ENCODE data around the gene RUNDC3A.

Gene RUNDC3A

DNA sequence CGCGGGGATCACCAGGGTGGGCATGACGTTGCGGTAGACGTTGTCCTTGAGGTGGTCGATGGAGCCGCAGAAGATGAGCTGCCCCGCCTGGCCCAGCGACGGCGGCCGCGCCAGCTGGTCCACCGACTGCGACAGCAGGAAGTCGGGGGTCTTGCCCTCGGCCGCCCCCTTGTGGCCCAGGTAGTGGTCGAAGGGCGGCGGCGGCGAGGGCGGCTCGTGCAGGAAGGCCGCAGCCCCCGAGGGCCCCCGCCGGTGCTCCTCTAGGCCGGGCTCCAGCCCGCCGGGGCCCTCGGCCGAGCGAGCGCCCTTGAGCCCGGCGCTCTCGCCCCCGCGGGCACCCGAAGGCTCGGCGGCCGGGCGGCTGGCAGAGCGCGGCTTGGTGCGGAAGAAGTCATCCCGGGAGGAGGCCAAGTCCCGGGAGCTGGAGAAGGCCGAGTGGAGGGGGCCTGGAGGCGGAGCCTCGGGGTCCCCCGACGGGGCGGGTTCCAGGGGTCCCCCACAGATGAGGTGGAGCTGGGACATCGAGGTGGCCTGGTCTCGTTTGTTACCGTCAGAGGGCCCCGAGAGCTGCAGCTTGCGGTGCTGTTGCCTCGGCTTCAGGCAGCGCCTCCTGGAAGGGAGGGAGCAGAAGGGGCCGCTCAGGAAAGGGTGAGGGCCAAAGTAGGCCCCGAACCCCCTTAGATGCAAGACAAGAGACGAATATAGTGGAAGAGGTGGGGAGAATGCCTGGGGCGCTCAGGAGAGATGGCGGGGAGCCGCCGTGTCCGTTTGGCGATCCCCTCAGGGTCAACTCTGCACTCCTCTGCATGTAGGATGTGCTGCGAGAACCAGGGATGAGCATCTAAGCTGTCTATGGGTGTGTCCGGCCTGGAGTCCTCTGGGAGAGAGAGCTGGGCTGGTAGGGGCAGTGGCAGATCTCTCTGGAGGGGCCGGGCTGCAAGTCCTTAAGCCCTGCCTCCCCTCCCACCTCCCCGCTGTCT is 46.5 kb downstream of the RUNDC3A start:
- H3K4me3 ChIP-seq (ENCODE audit: low read depth, low read length), result no peak overlapping the region
- no peak for DNase-seq (ENCODE audit: low read depth)

DNA sequence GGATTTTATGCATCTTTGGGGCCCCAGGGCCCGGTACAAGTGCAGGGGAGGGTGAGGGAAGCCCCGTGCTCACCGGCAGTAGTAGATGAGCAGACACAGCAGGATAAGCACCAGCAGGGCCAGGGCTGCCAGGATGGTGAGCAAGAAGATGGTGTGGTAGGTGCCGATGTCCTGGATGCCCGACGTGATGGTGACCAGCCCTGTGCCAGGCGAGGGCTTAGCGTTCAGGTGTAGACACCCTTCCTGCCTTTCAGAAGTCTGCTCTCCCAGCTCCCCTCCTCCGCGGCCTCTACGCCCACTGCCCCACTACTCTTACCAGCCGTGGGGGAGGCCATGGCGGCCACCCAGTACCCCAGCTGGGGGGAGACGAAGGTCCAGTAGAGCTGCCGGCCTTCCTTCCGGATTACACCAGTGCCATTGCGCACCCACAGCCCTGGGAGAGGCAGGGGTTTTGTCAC is 47.3 kb downstream of the RUNDC3A start:
- TF ChIP-seq, protein P1, sequence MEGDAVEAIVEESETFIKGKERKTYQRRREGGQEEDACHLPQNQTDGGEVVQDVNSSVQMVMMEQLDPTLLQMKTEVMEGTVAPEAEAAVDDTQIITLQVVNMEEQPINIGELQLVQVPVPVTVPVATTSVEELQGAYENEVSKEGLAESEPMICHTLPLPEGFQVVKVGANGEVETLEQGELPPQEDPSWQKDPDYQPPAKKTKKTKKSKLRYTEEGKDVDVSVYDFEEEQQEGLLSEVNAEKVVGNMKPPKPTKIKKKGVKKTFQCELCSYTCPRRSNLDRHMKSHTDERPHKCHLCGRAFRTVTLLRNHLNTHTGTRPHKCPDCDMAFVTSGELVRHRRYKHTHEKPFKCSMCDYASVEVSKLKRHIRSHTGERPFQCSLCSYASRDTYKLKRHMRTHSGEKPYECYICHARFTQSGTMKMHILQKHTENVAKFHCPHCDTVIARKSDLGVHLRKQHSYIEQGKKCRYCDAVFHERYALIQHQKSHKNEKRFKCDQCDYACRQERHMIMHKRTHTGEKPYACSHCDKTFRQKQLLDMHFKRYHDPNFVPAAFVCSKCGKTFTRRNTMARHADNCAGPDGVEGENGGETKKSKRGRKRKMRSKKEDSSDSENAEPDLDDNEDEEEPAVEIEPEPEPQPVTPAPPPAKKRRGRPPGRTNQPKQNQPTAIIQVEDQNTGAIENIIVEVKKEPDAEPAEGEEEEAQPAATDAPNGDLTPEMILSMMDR (conservative IDR thresholded peaks at IDR 0.05; ENCODE audit: low read depth, low read length), result no peak
- DNase-seq (ENCODE audit: low read depth), result no peak
- no peak overlapping the region for H3K4me3 ChIP-seq (ENCODE audit: low read depth, low read length)

More for the DNA sequence above, 46.5 kb downstream of the RUNDC3A start:
- TF ChIP-seq, protein P1 (conservative IDR thresholded peaks at IDR 0.05; ENCODE audit: low read depth, low read length), result no peak

DNA sequence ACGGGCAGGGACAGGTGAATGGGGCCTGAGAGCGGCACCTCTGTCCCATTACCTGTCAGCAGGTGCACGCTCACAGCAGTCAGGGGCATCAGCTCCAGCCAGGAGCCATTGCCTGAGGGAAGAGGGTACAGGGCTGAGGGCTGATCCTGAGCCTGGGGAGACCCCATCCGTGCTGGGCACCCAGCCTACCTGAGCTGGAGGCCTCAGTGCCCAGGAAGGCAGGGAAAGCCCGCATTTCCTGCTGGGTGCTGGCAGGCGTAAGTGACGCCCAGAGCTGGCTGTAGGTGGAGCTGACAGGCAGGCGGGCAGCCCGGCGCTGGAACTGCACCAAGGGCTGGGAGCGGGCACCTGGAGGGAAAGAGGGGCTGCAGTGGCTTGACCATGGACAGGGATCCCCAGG is 47.8 kb downstream of the RUNDC3A start:
- TF ChIP-seq, protein P1 (conservative IDR thresholded peaks at IDR 0.05; ENCODE audit: low read depth, low read length), result no peak
- DNase-seq (ENCODE audit: low read depth), result no peak
- H3K4me3 ChIP-seq (ENCODE audit: low read depth, low read length), result no peak overlapping the region

DNA sequence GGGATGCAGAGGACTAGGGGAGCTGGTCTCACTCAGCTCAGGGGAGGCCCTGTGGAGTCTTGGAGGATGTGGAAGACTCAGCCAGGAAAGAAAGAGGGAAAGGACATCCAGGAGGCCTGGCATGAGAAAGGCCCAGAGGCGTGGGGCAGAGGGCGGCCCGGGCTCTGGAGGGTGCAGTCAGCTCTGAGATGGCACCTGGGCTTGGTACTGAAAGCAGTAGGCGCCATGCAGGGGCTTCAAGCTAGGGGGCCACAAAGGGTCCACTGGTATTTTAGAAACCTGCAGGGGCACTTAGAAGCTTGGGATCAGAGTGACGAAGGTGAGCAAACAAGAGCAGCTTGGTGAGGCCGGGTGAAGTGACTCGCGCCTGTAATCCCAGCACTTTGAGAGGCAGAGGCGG is 49.7 kb downstream of the RUNDC3A start:
- no peak overlapping the region for H3K4me3 ChIP-seq (ENCODE audit: low read depth, low read length)
- TF ChIP-seq, protein P1 (conservative IDR thresholded peaks at IDR 0.05; ENCODE audit: low read depth, low read length), result no peak
- DNase-seq (ENCODE audit: low read depth), result no peak

DNA sequence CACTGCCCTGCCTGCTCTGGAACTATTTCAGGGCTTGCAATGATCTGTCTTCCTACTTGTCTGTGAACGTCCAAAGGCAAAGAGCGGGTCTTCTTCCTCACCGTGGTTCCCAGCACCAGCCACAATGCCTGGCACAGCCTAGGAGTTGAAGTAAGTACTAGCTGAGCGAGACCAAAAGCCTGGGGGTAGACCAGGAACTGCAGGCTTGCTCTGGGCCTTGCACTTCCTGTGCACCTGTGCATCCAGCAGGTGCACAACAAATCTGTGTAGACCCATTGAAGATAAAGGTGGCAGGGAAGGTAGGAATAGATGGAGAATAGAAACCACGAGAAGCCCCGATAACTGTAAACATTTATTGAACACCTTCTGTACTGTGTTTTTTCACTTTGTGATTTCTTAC is 50.6 kb downstream of the RUNDC3A start:
- TF ChIP-seq, protein P1 (conservative IDR thresholded peaks at IDR 0.05; ENCODE audit: low read depth, low read length), result no peak
- no peak for DNase-seq (ENCODE audit: low read depth)
- H3K4me3 ChIP-seq (ENCODE audit: low read depth, low read length), result no peak overlapping the region

DNA sequence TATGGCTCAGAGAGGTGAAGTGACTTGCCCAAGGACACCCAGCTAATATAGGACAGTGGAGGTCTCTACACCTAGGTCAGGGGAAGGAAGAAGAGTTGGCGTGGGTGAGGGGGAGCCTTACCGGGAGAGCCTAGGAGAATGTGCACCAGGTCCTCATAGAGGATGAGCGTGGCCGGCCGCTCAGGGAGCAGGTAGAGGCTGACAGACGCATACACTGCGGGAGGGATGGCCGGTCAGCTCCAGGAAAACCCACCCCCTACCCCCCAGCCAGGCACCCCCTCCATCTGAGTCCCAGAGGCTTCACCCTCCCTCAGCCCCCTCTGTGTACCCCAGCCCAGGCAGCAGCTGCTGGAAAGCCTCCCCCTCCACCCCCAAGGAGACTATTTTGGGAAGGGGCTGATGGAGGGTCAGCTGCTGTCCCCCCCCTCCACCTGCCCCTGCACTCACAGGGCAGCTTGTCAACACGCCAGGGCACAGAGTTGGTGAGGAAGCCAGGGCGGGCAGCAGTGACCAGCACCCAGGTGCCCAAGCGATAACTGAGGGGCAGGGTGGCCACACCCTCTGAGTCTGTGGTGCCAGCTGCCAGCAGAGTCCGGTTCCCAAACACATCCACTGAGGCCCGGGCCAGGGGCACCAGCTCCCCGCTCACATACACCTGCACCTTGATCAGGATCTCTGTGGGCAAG is 51.2 kb downstream of the RUNDC3A start:
- TF ChIP-seq, protein P1 (conservative IDR thresholded peaks at IDR 0.05; ENCODE audit: low read depth, low read length), result no peak
- H3K4me3 ChIP-seq (ENCODE audit: low read depth, low read length), result no peak overlapping the region
- no peak for DNase-seq (ENCODE audit: low read depth)

All from choroid plexus epithelial cell (primary cell).